Loucy (cell line): ENCODE measurements around the gene FXR2.

Experiments used
- H2AFZ ChIP-seq: fragments of 200-600 bp; sonication (generic); 2 replicates; pipeline ENCODE4 v1.6.0; 2016; ENCODE audit warnings: antibody characterized with exemption, mild to moderate bottlenecking, low read length, moderate library complexity
- H3F3A ChIP-seq: fragments of 200-600 bp; 2 replicates; pipeline ENCODE4 v1.6.0; 2016; ENCODE audit warnings: antibody characterized with exemption, low read depth, mild to moderate bottlenecking
- H3K27me3 ChIP-seq: fragments of 200-600 bp; sonication (generic); 2 replicates; pipeline ENCODE4 v1.6.1; 2014; ENCODE audit warnings: low read length, mild to moderate bottlenecking; ENCODE audit not compliant: insufficient read depth, poor library complexity, severe bottlenecking
- H3K36me3 ChIP-seq: fragments of 200-600 bp; sonication (generic); 2 replicates; pipeline ENCODE4 v1.6.1; 2016; ENCODE audit warnings: low read length; ENCODE audit not compliant: insufficient read depth
- H3K4me1 ChIP-seq: fragments of 200-600 bp; sonication (generic); 2 replicates; pipeline ENCODE4 v1.5.1; 2014; ENCODE audit warnings: low read length, mild to moderate bottlenecking; ENCODE audit not compliant: insufficient read depth, poor library complexity, severe bottlenecking
- H3K4me2 ChIP-seq: fragments of 200-600 bp; sonication (generic); 2 replicates; pipeline ENCODE4 v1.6.0; 2014; ENCODE audit warnings: antibody characterized with exemption, low read length, low read depth, mild to moderate bottlenecking; ENCODE audit not compliant: poor library complexity, severe bottlenecking
- H3K4me3 ChIP-seq: fragments of 200-600 bp; sonication (generic); 2 replicates; pipeline ENCODE4 v1.5.1; 2014; ENCODE audit warnings: low read length, mild to moderate bottlenecking, mixed read lengths; ENCODE audit not compliant: poor library complexity, severe bottlenecking
- H3K79me2 ChIP-seq: fragments of 200-600 bp; sonication (generic); 2 replicates; pipeline ENCODE4 v1.6.1; 2014; ENCODE audit warnings: low read length; ENCODE audit not compliant: insufficient read depth
- H3K9ac ChIP-seq: fragments of 200-600 bp; sonication (generic); 2 replicates; pipeline ENCODE4 v1.6.0; 2014; ENCODE audit warnings: mild to moderate bottlenecking, low read depth, low read length, moderate library complexity; ENCODE audit not compliant: poor library complexity, severe bottlenecking
- H3K9me2 ChIP-seq: fragments of 200-600 bp; sonication (generic); replicated peaks from 2 replicates; pipeline ENCODE4 v1.6.1; 2016; ENCODE audit warnings: low read depth, low read length, mixed read lengths
- H3K9me3 ChIP-seq: fragments of 200-600 bp; sonication (generic); 2 replicates; pipeline ENCODE4 v1.6.1; 2014; ENCODE audit warnings: mild to moderate bottlenecking, antibody characterized with exemption, low read length, low read depth; ENCODE audit not compliant: insufficient read depth
- H4K20me1 ChIP-seq: fragments of 200-600 bp; sonication (generic); 2 replicates; pipeline ENCODE4 v1.6.0; 2014; ENCODE audit warnings: antibody characterized with exemption, low read length, mild to moderate bottlenecking; ENCODE audit not compliant: insufficient read depth, poor library complexity, severe bottlenecking
- CTCF ChIP-seq: fragments of 200-600 bp; sonication (generic); conservative IDR thresholded peaks from 2 replicates; pipeline ENCODE4 v1.5.1; 2014; ENCODE audit warnings: mild to moderate bottlenecking, antibody characterized with exemption, low read length
- EZH2phosphoT487 ChIP-seq: fragments of 200-600 bp; IDR thresholded peaks from 2 replicates; pipeline ENCODE4 v1.6.1; 2018; ENCODE audit warnings: antibody characterized with exemption, mild to moderate bottlenecking, moderate library complexity, borderline replicate concordance

FXR2 gene

GRCh38 chr17:7552621-7553051, 62.1 kb downstream of the FXR2 start:
- Histone ChIP-seq H3K9ac (no peak overlapping the region), H2AFZ (no peak overlapping the region), H3F3A (no peaks in the 10 kb centered on the region), H3K4me1 (peaks cover 4% of the 10 kb centered on the region), H3K27me3 (no peaks in the 10 kb centered on the region), H3K4me2 (no peak overlapping the region), H3K79me2 (no peaks in the 10 kb centered on the region), H3K9me2 (no peaks in the 10 kb centered on the region), H3K36me3 (no peaks in the 10 kb centered on the region), H3K4me3 (no peak overlapping the region), H4K20me1 (no peaks in the 10 kb centered on the region), H3K9me3 (no peaks in the 10 kb centered on the region)
- no peak for TF ChIP-seq CTCF
- TF ChIP-seq EZH2phosphoT487: no peak

- Histone ChIP-seq H3K79me2 (no peaks in the 10 kb centered on the region), H3K4me1 (peaks cover 4% of the 10 kb centered on the region), H3K4me3 (no peak overlapping the region), H2AFZ (no peak overlapping the region), H3K27me3 (no peaks in the 10 kb centered on the region), H3F3A (no peaks in the 10 kb centered on the region), H3K4me2 (no peak overlapping the region), H4K20me1 (no peaks in the 10 kb centered on the region), H3K9ac (no peak overlapping the region), H3K36me3 (no peaks in the 10 kb centered on the region), H3K9me3 (no peaks in the 10 kb centered on the region), H3K9me2 (no peaks in the 10 kb centered on the region)
- TF ChIP-seq CTCF (no peak), EZH2phosphoT487 (no peak)
Measured at GRCh38 chr17:7551396-7551795, 63.3 kb downstream of the FXR2 start.

GRCh38 chr17:7550344-7550743, 64.4 kb downstream of the FXR2 start:
- no peak overlapping the region for H3K4me3 ChIP-seq
- H4K20me1 ChIP-seq: no peaks in the 10 kb centered on the region
- H3K4me1 ChIP-seq: peaks cover 4% of the 10 kb centered on the region
- no peaks in the 10 kb centered on the region for H3K9me3 ChIP-seq
- H3K27me3 ChIP-seq: no peaks in the 10 kb centered on the region
- H3F3A ChIP-seq: no peaks in the 10 kb centered on the region
- no peak overlapping the region for H3K4me2 ChIP-seq
- TF ChIP-seq CTCF (no peak), EZH2phosphoT487 (no peak)
- H3K36me3 ChIP-seq: no peaks in the 10 kb centered on the region
- no peak overlapping the region for H2AFZ ChIP-seq
- no peaks in the 10 kb centered on the region for H3K9me2 ChIP-seq
- H3K9ac ChIP-seq: no peak overlapping the region
- H3K79me2 ChIP-seq: no peaks in the 10 kb centered on the region
